HCT116 (cell line): ENCODE data around the gene SZRD1.

Source experiments
- EZH2 ChIP-seq: fragments of 200-600 bp; sonication (generic); IDR thresholded peaks from 2 replicates; pipeline ENCODE4 v1.6.1; 2017; ENCODE audit warnings: antibody characterized with exemption, mixed run types
- EZH2phosphoT487 ChIP-seq: fragments of 200-600 bp; IDR thresholded peaks from 2 replicates; pipeline ENCODE4 v1.6.1; 2018; ENCODE audit warnings: antibody characterized with exemption, borderline replicate concordance
- TF ChIP-seq, protein P1 (sequence below), 3 experiments: fragments of 200-600 bp in 1 of 3; sonication (generic) in 1 of 3; IDR thresholded peaks in 2 of 3; conservative IDR thresholded peaks in 1 of 3; 2 replicates each; pipeline ENCODE4 v1.5.1; 2012 to 2017; ENCODE audit warnings: low read depth in 2 of 3, low read length in 2 of 3, antibody characterized with exemption in 1 of 3, borderline replicate concordance in 1 of 3, control low read depth in 1 of 3, mild to moderate bottlenecking in 1 of 3, mixed read lengths in 1 of 3, mixed run types in 1 of 3, moderate library complexity in 1 of 3; ENCODE audit not compliant: insufficient read depth in 1 of 3
- TF ChIP-seq, protein P2 (sequence below): IDR thresholded peaks from 2 replicates; pipeline ENCODE4 v1.6.1; 2011; ENCODE audit warnings: mild to moderate bottlenecking, low read length, moderate library complexity; ENCODE audit not compliant: insufficient replicate concordance; ENCODE audit errors: extremely low read depth

DNA sequence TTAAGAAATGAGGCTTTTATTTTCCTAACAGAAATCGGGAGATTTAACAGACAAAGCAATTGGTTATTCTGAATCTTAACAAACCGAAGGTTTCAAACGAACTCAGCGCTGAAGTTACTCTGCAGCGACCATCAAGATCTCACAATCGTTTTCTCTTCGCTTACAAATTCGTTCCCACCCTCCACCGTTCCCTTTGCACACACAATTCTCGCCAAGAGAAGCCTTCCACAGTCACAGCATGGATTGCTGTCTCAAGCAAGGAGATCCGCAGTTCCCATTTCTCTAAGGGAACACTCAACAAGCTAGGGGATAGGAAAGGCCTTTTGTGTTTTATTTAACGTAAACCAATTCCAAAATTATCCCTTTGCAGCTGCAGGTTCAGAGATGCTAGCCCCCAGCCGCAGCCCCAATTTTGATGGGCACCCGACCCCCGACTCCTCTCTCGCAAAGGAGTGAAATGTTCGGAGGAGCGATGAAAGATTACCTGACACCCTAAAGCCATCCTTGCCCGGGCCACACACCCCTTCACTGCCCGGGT lies 15.5 kb upstream of the SZRD1 start:
- TF ChIP-seq, protein P1, sequence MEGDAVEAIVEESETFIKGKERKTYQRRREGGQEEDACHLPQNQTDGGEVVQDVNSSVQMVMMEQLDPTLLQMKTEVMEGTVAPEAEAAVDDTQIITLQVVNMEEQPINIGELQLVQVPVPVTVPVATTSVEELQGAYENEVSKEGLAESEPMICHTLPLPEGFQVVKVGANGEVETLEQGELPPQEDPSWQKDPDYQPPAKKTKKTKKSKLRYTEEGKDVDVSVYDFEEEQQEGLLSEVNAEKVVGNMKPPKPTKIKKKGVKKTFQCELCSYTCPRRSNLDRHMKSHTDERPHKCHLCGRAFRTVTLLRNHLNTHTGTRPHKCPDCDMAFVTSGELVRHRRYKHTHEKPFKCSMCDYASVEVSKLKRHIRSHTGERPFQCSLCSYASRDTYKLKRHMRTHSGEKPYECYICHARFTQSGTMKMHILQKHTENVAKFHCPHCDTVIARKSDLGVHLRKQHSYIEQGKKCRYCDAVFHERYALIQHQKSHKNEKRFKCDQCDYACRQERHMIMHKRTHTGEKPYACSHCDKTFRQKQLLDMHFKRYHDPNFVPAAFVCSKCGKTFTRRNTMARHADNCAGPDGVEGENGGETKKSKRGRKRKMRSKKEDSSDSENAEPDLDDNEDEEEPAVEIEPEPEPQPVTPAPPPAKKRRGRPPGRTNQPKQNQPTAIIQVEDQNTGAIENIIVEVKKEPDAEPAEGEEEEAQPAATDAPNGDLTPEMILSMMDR (IDR thresholded peaks at IDR 0.05 in 2 of 3, conservative IDR thresholded peaks at IDR 0.05 in 1 of 3; ENCODE audit: borderline replicate concordance in 1 of 3, insufficient read depth in 1 of 3, low read depth in 2 of 3, low read length in 2 of 3) = no peak
- TF ChIP-seq, protein P2, sequence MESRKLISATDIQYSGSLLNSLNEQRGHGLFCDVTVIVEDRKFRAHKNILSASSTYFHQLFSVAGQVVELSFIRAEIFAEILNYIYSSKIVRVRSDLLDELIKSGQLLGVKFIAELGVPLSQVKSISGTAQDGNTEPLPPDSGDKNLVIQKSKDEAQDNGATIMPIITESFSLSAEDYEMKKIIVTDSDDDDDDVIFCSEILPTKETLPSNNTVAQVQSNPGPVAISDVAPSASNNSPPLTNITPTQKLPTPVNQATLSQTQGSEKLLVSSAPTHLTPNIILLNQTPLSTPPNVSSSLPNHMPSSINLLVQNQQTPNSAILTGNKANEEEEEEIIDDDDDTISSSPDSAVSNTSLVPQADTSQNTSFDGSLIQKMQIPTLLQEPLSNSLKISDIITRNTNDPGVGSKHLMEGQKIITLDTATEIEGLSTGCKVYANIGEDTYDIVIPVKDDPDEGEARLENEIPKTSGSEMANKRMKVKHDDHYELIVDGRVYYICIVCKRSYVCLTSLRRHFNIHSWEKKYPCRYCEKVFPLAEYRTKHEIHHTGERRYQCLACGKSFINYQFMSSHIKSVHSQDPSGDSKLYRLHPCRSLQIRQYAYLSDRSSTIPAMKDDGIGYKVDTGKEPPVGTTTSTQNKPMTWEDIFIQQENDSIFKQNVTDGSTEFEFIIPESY = no peak
- no peak for TF ChIP-seq EZH2phosphoT487
- TF ChIP-seq EZH2 = no peak
